GM19467 (cell line): Measurements from ENCODE around the gene FBXW10.
"Not testable (repeated sequence)": the region's sequence is repeated elsewhere in the genome, so short reads cannot be mapped to it uniquely, and the experiment has no call there.

ENCODE experiments used
- ATAC-seq: cut with Tn5 transposase; IDR thresholded peaks from one replicate; pipeline ENCODE4 v1.9.1; 2021; ENCODE audit warnings: mild to moderate bottlenecking, moderate library complexity; ENCODE audit not compliant: unreplicated experiment

FBXW10 gene

GRCh38 chr17:18821430-18821829, 77.6 kb downstream of the FBXW10 start:
- not testable (repeated sequence) for ATAC-seq

- not testable (repeated sequence) for ATAC-seq
These were observed 83.8 kb downstream of the FBXW10 start for GRCh38 chr17:18827613-18828012.
